ENCODE results near the gene ANO2. TPM values are rescaled to one million over a fixed set of nuclear protein-coding genes. Genes with fewer than 3 reads are reported as not detected.

Gene ANO2
- total and polyA plus RNA-seq, 7 donors, result 1.3 to 9.3 (median 4.2) TPM

- H3K4me1 ChIP-seq, result no peaks in the 10 kb centered on the region
- H3K36me3 ChIP-seq (ENCODE audit: insufficient read depth in 1 of 2, low read depth in 1 of 2), result no peaks in the 10 kb centered on the region
- DNase-seq (no peak), ATAC-seq (no peak)
- intact Hi-C loops (cut with DNase I), result no loop called here
- no peak overlapping the region for H3K4me3 ChIP-seq
- H3K9me3 ChIP-seq, result no peaks in the 10 kb centered on the region
- H3K27me3 ChIP-seq (ENCODE audit: insufficient read depth in 3 of 3, low read length in 2 of 3), result no peaks in the 10 kb centered on the region
- no peak for TF ChIP-seq CTCF (IDR thresholded peaks at IDR 0.05)
- no peak overlapping the region for H3K27ac ChIP-seq
- WGBS, 3 donors, result 59 to 62% (median 60%) methylated on average over 5 of the region's 5 CpGs
Observed at GRCh38 chr12:5923751-5924150, 21.3 kb downstream of the ANO2 start.

GRCh38 chr12:5923043-5923605 lies 21.9 kb downstream of the ANO2 start:
- intact Hi-C loops (cut with DNase I), result no loop called here
- no peaks in the 10 kb centered on the region for H3K4me1 ChIP-seq
- no peak for DNase-seq
- no peak for TF ChIP-seq CTCF (IDR thresholded peaks at IDR 0.05)
- H3K27me3 ChIP-seq (ENCODE audit: insufficient read depth in 3 of 3, low read length in 2 of 3), result no peaks in the 10 kb centered on the region
- H3K36me3 ChIP-seq (ENCODE audit: insufficient read depth in 1 of 2, low read depth in 1 of 2), result no peaks in the 10 kb centered on the region
- no peaks in the 10 kb centered on the region for H3K9me3 ChIP-seq
- H3K4me3 ChIP-seq, result no peak overlapping the region
- H3K27ac ChIP-seq, result no peak overlapping the region
- 61 to 74% (median 69%) methylated on average over 10 to 14 of the region's 14 CpGs for WGBS, 3 donors
- no peak for ATAC-seq

- 66 to 73% (median 72%) methylated on average over 15 of the region's 15 CpGs for WGBS, 3 donors
- Histone ChIP-seq H3K27me3 (ENCODE audit: insufficient read depth in 3 of 3, low read length in 2 of 3) (no peaks in the 10 kb centered on the region), H3K4me1 (no peaks in the 10 kb centered on the region), H3K27ac (no peak overlapping the region), H3K4me3 (no peak overlapping the region), H3K9me3 (no peaks in the 10 kb centered on the region), H3K36me3 (ENCODE audit: insufficient read depth in 1 of 2, low read depth in 1 of 2) (no peaks in the 10 kb centered on the region)
- intact Hi-C loops (cut with DNase I), result no loop called here
- no peak for TF ChIP-seq CTCF (IDR thresholded peaks at IDR 0.05)
- no peak for ATAC-seq
- no peak for DNase-seq
Observed at GRCh38 chr12:5921966-5922899, 22.8 kb downstream of the ANO2 start.

GRCh38 chr12:5921027-5921909 lies 23.8 kb downstream of the ANO2 start:
- no peak for TF ChIP-seq CTCF (IDR thresholded peaks at IDR 0.05)
- no peak for ATAC-seq
- Histone ChIP-seq H3K27me3 (ENCODE audit: insufficient read depth in 3 of 3, low read length in 2 of 3) (no peaks in the 10 kb centered on the region), H3K4me1 (no peaks in the 10 kb centered on the region), H3K36me3 (ENCODE audit: insufficient read depth in 1 of 2, low read depth in 1 of 2) (no peaks in the 10 kb centered on the region), H3K4me3 (no peak overlapping the region), H3K9me3 (no peaks in the 10 kb centered on the region), H3K27ac (no peak overlapping the region)
- no peak for DNase-seq
- WGBS, 3 donors, result 89 to 94% (median 92%) methylated on average over 25 of the region's 25 CpGs
- intact Hi-C loops (cut with DNase I), result no loop called here
